ENCODE results near the gene RRAD.
A peak's percentile ranks its signal among the peaks of the same experiment; 100 is the strongest.

The RRAD gene

DNA sequence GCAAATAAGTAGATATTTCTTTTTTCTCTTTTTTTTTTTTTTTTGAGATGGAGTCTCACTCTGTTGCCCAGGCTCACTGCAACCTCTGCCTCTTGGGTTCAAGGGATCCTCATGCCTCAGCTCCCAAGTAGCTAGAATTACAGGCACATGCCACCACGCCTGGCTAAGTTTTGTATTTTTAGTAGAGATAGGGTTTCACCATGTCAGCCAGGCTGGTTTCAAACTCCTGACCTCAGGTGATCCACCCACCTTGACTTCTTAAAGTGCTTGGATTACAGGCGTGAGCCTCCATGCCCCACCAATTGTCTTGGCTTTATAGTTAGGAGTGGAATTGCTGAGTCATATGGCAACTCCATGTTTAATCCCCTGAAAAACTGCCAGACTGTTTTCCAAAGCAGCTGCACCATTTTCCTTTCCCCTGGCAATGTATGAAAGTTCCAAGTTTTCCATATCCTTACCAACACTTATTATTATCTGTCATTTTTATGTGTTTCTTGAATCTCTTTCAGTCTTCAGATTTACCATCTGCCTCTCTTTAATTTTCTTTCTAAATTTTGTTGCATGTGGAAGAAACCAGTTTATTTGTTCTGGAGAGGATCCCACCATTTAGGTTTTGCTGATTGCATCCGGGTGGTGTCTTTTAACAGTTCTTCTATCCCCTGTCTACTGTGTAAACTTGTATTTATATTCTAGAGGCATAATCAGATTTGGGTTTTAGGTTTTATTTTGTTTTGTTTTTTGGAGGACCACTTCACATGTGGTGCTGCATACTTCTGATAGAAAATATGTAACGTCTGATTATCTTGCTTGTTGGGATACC is 25.8 kb upstream of the RRAD start:
- H3K9me3 ChIP-seq (ENCODE audit: control extremely low read depth in 1 of 5, control insufficient read depth in 4 of 5, insufficient read depth in 2 of 5, low read depth in 1 of 5, low read length in 4 of 5): peaks cover 0 to 5% (median 0%) of the 10 kb centered on the region in 5 experiments
- ChIA-PET POLR2A (no interaction called here), CTCF (interaction anchor here (0.6 to 5.7 kb wide), 12 partner anchors 12 to 248 kb away, joined by 3 to 33 read pairs (median 4); partner anchors contain the start of genes CES3 and ELMO3)
- H3K27me3 ChIP-seq (replicated peaks in 2 of 5; ENCODE audit: control insufficient read depth in 4 of 5, insufficient read depth in 5 of 5, low read length in 4 of 5): peaks cover 10 to 43% (median 26%) of the 10 kb centered on the region in 5 experiments
- no peak for DNase-seq
- H3K27ac ChIP-seq (ENCODE audit: insufficient read depth in 1 of 2, low read depth in 1 of 2, low read length in 2 of 2, poor library complexity in 1 of 2, severe bottlenecking in 2 of 2): no peak overlapping the region
- H3K4me3 ChIP-seq (ENCODE audit: control insufficient read depth in 1 of 7, extremely low read depth in 1 of 7, insufficient read depth in 4 of 7, low read depth in 2 of 7, low read length in 6 of 7): no peak overlapping the region
- H3K36me3 ChIP-seq (ENCODE audit: control insufficient read depth in 4 of 4, insufficient read depth in 4 of 4, low read length in 3 of 4): no peaks in the 10 kb centered on the region
- H3K4me1 ChIP-seq (ENCODE audit: control extremely low read depth in 1 of 4, control insufficient read depth in 4 of 4, insufficient read depth in 4 of 4, low read length in 3 of 4): peaks cover 0 to 17% (median 14%) of the 10 kb centered on the region in 4 experiments
- WGBS (ENCODE audit: insufficient coverage): 87% methylated on average over 3 of the region's 4 CpGs

DNA sequence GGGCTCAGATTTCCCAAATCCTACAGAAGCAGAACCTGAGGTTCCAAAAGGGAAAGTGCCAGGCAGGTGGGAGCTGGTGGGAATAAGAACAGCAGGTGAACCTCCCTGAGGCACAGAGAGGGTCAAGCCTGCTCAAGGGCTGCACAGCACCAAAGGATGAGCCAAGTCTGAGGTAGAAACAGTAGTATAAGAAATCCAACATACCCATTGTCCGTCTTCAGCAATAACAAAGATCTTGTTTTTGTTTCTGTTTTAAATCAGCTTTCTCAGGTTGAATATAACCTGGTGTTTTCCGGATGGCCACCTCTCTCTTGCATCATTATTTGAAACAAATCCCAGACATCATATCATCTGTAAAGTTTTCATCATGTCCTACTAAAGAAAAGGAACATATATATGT is 25.1 kb upstream of the RRAD start:
- H3K36me3 ChIP-seq (ENCODE audit: control insufficient read depth in 4 of 4, insufficient read depth in 4 of 4, low read length in 3 of 4): no peaks in the 10 kb centered on the region
- no peak overlapping the region for H3K4me3 ChIP-seq (ENCODE audit: control insufficient read depth in 1 of 7, extremely low read depth in 1 of 7, insufficient read depth in 4 of 7, low read depth in 2 of 7, low read length in 6 of 7)
- peaks cover 0 to 17% (median 14%) of the 10 kb centered on the region in 4 experiments for H3K4me1 ChIP-seq (ENCODE audit: control extremely low read depth in 1 of 4, control insufficient read depth in 4 of 4, insufficient read depth in 4 of 4, low read length in 3 of 4)
- H3K27ac ChIP-seq (ENCODE audit: insufficient read depth in 1 of 2, low read depth in 1 of 2, low read length in 2 of 2, poor library complexity in 1 of 2, severe bottlenecking in 2 of 2): no peak overlapping the region
- WGBS (ENCODE audit: insufficient coverage): no CpG with 5 or more reads among the region's 2 CpGs
- DNase-seq: no peak
- peaks cover 0 to 5% (median 0%) of the 10 kb centered on the region in 5 experiments for H3K9me3 ChIP-seq (ENCODE audit: control extremely low read depth in 1 of 5, control insufficient read depth in 4 of 5, insufficient read depth in 2 of 5, low read depth in 1 of 5, low read length in 4 of 5)
- peaks cover 10 to 43% (median 26%) of the 10 kb centered on the region in 5 experiments for H3K27me3 ChIP-seq (replicated peaks in 2 of 5; ENCODE audit: control insufficient read depth in 4 of 5, insufficient read depth in 5 of 5, low read length in 4 of 5)
- ChIA-PET CTCF (interaction anchor here (0.6 to 5.7 kb wide), 5 partner anchors 12 to 249 kb away, joined by 3 to 33 read pairs (median 4); partner anchors contain the start of genes CES3 and ELMO3), POLR2A (no interaction called here)

DNA sequence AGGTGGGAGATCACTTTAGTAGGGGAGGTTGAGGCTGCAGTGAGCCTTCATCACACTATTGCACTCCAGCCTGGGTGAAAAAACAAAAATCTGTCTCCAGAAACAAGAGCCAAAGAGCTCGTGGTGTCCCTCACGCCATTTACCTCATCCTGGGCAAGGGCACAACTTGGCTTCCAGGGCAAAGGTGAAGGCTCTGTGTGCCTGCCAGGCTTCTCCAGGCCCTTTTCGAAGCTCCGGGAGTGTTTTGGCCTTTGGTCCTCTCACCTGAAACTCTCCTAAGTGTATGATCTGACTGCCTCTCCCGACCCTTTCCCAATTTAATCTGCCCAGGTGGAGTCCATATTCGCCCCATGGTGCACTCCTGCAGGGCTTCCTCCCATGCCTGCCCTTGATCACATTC is 24.1 kb upstream of the RRAD start:
- H3K4me1 ChIP-seq (ENCODE audit: control extremely low read depth in 1 of 4, control insufficient read depth in 4 of 4, insufficient read depth in 4 of 4, low read length in 3 of 4): peaks cover 0 to 17% (median 14%) of the 10 kb centered on the region in 4 experiments
- no peak overlapping the region for H3K27ac ChIP-seq (ENCODE audit: insufficient read depth in 1 of 2, low read depth in 1 of 2, low read length in 2 of 2, poor library complexity in 1 of 2, severe bottlenecking in 2 of 2)
- peaks cover 10 to 43% (median 26%) of the 10 kb centered on the region in 5 experiments for H3K27me3 ChIP-seq (replicated peaks in 2 of 5; ENCODE audit: control insufficient read depth in 4 of 5, insufficient read depth in 5 of 5, low read length in 4 of 5)
- ChIA-PET CTCF (interaction anchor here (0.7 to 5.7 kb wide), 5 partner anchors 11 to 250 kb away, joined by 3 to 33 read pairs (median 4); partner anchors contain the start of genes CES3 and ELMO3), POLR2A (no interaction called here)
- no peaks in the 10 kb centered on the region for H3K36me3 ChIP-seq (ENCODE audit: control insufficient read depth in 4 of 4, insufficient read depth in 4 of 4, low read length in 3 of 4)
- WGBS (ENCODE audit: insufficient coverage): 83% methylated on average over 5 of the region's 6 CpGs
- no peak overlapping the region for H3K4me3 ChIP-seq (ENCODE audit: control insufficient read depth in 1 of 7, extremely low read depth in 1 of 7, insufficient read depth in 4 of 7, low read depth in 2 of 7, low read length in 6 of 7)
- H3K9me3 ChIP-seq (ENCODE audit: control extremely low read depth in 1 of 5, control insufficient read depth in 4 of 5, insufficient read depth in 2 of 5, low read depth in 1 of 5, low read length in 4 of 5): peaks cover 0 to 5% (median 0%) of the 10 kb centered on the region in 5 experiments
- DNase-seq: no peak

DNA sequence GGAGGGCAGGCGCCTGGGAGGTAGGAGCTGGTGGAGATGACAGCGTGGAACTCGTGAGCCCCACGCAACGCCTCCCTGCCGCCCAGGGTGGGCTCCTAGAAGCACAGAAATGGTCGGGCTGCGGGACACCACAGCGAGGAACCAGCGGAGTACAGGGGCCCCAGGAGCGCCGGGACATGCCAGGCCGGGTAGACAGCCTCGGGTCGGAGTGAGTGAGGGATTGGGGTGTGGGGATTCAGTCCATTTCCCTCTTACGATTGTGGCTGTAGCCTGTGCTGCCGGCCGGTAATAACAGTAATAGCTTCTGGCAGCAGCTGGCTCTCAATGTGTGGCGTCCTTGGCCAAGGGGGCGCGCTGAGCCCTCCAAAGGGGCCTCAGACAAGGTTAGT is 23.5 kb upstream of the RRAD start:
- 7% methylated on average over 13 of the region's 21 CpGs for WGBS (ENCODE audit: insufficient coverage)
- peaks cover 10 to 43% (median 26%) of the 10 kb centered on the region in 5 experiments for H3K27me3 ChIP-seq (replicated peaks in 2 of 5; ENCODE audit: control insufficient read depth in 4 of 5, insufficient read depth in 5 of 5, low read length in 4 of 5)
- peaks cover 0 to 5% (median 0%) of the 10 kb centered on the region in 5 experiments for H3K9me3 ChIP-seq (ENCODE audit: control extremely low read depth in 1 of 5, control insufficient read depth in 4 of 5, insufficient read depth in 2 of 5, low read depth in 1 of 5, low read length in 4 of 5)
- peaks cover 0 to 3% (median 1%) of the 10 kb centered on the region in 4 experiments for H3K36me3 ChIP-seq (ENCODE audit: control insufficient read depth in 4 of 4, insufficient read depth in 4 of 4, low read length in 3 of 4)
- CTCF ChIA-PET: interaction anchor here (1.2 to 5.7 kb wide), 2 partner anchors 10 to 14 kb away, joined by 3 to 33 read pairs; partner anchors contain the start of gene CES3
- POLR2A ChIA-PET: no interaction called here
- H3K4me3 ChIP-seq (ENCODE audit: control insufficient read depth in 1 of 7, extremely low read depth in 1 of 7, insufficient read depth in 4 of 7, low read depth in 2 of 7, low read length in 6 of 7): peak overlapping the region in 4 of 7 experiments; percentile 46 to 80 (median 58)
- no peak for DNase-seq
- H3K27ac ChIP-seq (ENCODE audit: insufficient read depth in 1 of 2, low read depth in 1 of 2, low read length in 2 of 2, poor library complexity in 1 of 2, severe bottlenecking in 2 of 2): no peak overlapping the region
- peaks cover 0 to 17% (median 14%) of the 10 kb centered on the region in 4 experiments for H3K4me1 ChIP-seq (ENCODE audit: control extremely low read depth in 1 of 4, control insufficient read depth in 4 of 4, insufficient read depth in 4 of 4, low read length in 3 of 4)

DNA sequence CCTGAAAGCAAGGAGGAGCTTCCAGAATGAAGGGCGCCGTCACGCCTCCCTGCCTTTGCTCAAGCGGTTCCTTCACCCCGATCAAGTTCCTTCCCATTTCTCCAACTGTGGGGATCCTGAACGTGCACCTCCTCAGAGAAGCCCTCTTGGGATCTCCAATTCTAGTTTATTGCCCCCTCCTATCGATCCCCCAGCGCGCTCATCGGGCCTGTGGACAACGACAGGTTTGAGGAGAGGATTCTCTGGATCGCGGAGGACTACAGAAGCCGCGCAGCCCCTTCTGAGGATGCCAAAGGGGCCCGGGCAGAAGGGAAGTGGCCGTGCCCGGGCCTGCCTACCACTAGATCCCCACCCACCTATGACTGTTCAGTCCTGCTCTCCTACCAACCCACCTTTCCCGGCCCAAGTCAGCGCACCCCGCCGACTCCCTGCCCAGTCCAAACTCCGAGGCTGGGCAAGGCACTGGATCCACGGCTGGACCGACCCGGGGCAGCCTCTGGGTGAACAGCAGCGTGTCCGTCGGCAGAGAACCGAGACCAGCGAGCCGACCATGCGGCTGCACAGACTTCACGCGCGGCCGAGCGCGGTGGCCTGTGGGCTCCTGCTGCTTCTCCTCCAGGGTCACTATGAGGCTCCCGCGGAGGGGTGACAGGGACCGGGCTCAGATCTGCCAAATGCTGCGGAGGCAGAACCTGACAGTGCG is 22.9 kb upstream of the RRAD start:
- peak in 1 of 3 donors; percentile 35 for DNase-seq
- POLR2A ChIA-PET: no interaction called here
- WGBS (ENCODE audit: insufficient coverage): 0% methylated on average over 27 of the region's 44 CpGs

DNA sequence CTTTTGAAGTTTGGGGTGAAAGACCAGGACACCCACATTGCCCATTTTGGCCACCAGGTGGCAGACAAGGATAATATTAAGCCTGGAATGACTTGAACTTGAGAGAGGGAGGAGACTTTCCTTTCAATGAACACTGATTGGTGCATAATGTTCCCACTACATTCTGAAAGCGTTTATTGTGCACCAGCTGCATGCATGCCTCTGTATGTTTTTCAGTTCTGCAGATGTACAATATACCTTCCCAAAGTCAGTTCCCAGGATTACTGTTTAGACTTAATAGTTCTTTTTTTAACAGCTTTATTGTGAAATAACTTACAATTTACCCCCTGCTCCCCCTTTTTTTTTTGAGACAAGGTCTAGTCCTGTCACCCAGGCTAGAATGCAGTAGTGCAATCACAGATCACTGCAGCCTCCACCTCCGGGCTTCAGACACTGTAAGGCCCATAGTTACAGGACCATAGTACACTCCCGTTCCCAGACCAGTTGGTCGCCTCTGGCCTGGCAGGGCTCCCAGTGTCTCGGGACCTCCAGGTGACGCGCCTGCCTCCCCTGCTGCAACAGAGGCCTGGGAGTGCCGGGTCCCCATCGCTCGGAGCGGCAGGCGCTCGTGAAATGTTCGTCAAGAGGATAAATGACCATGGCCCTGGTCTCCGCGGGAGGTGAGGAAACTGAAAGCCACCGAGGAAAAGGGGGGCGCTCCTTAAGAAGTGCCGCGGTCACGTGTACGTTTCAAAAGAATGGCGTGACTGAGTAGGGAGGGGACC is 22.1 kb upstream of the RRAD start:
- H3K9me3 ChIP-seq (ENCODE audit: control extremely low read depth in 1 of 5, control insufficient read depth in 4 of 5, insufficient read depth in 2 of 5, low read depth in 1 of 5, low read length in 4 of 5): peaks cover 0 to 5% (median 0%) of the 10 kb centered on the region in 5 experiments
- peak overlapping the region; percentile 3 to 80 (median 55) for H3K4me3 ChIP-seq (ENCODE audit: control insufficient read depth in 1 of 7, extremely low read depth in 1 of 7, insufficient read depth in 4 of 7, low read depth in 2 of 7, low read length in 6 of 7)
- H3K36me3 ChIP-seq (ENCODE audit: control insufficient read depth in 4 of 4, insufficient read depth in 4 of 4, low read length in 3 of 4): peaks cover 0 to 16% (median 12%) of the 10 kb centered on the region in 4 experiments
- 0% methylated on average over 12 of the region's 23 CpGs for WGBS (ENCODE audit: insufficient coverage)
- H3K4me1 ChIP-seq (ENCODE audit: control extremely low read depth in 1 of 4, control insufficient read depth in 4 of 4, insufficient read depth in 4 of 4, low read length in 3 of 4): peaks cover 0 to 17% (median 14%) of the 10 kb centered on the region in 4 experiments
- ChIA-PET CTCF (interaction anchor here (0.9 to 1.7 kb wide), 6 partner anchors 9 to 222 kb away, joined by 3 to 6 read pairs (median 4); no protein-coding TSS in a partner anchor), POLR2A (interaction anchor here (1.1 kb wide), 1 partner anchor 204 kb away, joined by 3 read pairs; no protein-coding TSS in a partner anchor)
- peak; percentile 84 to 90 (median 86) for DNase-seq
- peaks cover 10 to 43% (median 23%) of the 10 kb centered on the region in 5 experiments for H3K27me3 ChIP-seq (replicated peaks in 2 of 5; ENCODE audit: control insufficient read depth in 4 of 5, insufficient read depth in 5 of 5, low read length in 4 of 5)
- no peak overlapping the region for H3K27ac ChIP-seq (ENCODE audit: insufficient read depth in 1 of 2, low read depth in 1 of 2, low read length in 2 of 2, poor library complexity in 1 of 2, severe bottlenecking in 2 of 2)

More for the DNA sequence above, 22.9 kb upstream of the RRAD start:
- Histone ChIP-seq H3K27me3 (replicated peaks in 2 of 5; ENCODE audit: control insufficient read depth in 4 of 5, insufficient read depth in 5 of 5, low read length in 4 of 5) (peaks cover 10 to 43% (median 23%) of the 10 kb centered on the region in 5 experiments), H3K27ac (ENCODE audit: insufficient read depth in 1 of 2, low read depth in 1 of 2, low read length in 2 of 2, poor library complexity in 1 of 2, severe bottlenecking in 2 of 2) (no peak overlapping the region), H3K36me3 (ENCODE audit: control insufficient read depth in 4 of 4, insufficient read depth in 4 of 4, low read length in 3 of 4) (peaks cover 0 to 8% (median 4%) of the 10 kb centered on the region in 4 experiments), H3K4me1 (ENCODE audit: control extremely low read depth in 1 of 4, control insufficient read depth in 4 of 4, insufficient read depth in 4 of 4, low read length in 3 of 4) (peaks cover 0 to 17% (median 14%) of the 10 kb centered on the region in 4 experiments), H3K9me3 (ENCODE audit: control extremely low read depth in 1 of 5, control insufficient read depth in 4 of 5, insufficient read depth in 2 of 5, low read depth in 1 of 5, low read length in 4 of 5) (peaks cover 0 to 5% (median 0%) of the 10 kb centered on the region in 5 experiments), H3K4me3 (ENCODE audit: control insufficient read depth in 1 of 7, extremely low read depth in 1 of 7, insufficient read depth in 4 of 7, low read depth in 2 of 7, low read length in 6 of 7) (peak overlapping the region; percentile 13 to 80 (median 55))
- CTCF ChIA-PET: interaction anchor here (1.3 kb wide), 1 partner anchor 221 kb away, joined by 4 read pairs; no protein-coding TSS in a partner anchor
